Vagina (tissue), 2 donors: ENCODE data around the gene RCSD1. TPM values are rescaled to one million over a fixed set of nuclear protein-coding genes. Genes with fewer than 3 reads are reported as not detected.
"Not testable (repeated sequence)": the region's sequence is repeated elsewhere in the genome, so short reads cannot be mapped to it uniquely, and the experiment has no call there.

Experiments used
- DNase-seq, 2 donors: peaks; one replicate each; pipeline ENCODE4 v3.0.0-alpha.2; 2017; ENCODE audit errors: extremely low spot score in 2 of 2
- H3K27ac ChIP-seq: fragments of 200-600 bp; sonication (generic); one replicate; pipeline ENCODE4 v1.5.1; 2019
- H3K27me3 ChIP-seq: fragments of 200-600 bp; sonication (generic); one replicate; pipeline ENCODE4 v1.5.1; 2019
- H3K36me3 ChIP-seq, 2 donors: fragments of 200-600 bp; sonication (generic); one replicate each; pipeline ENCODE4 v1.5.1; 2017 to 2019
- H3K4me1 ChIP-seq: fragments of 200-600 bp; sonication (generic); one replicate; pipeline ENCODE4 v1.5.1; 2019
- H3K4me3 ChIP-seq, 2 donors: fragments of 200-600 bp; sonication (generic); 1 replicate in 1 of 2; 2 replicates in 1 of 2; pipeline ENCODE4 v1.5.1; 2016 to 2019
- H3K9me3 ChIP-seq: fragments of 200-600 bp; sonication (generic); one replicate; pipeline ENCODE4 v1.5.1; 2019
- POLR2A ChIP-seq, 2 donors: fragments of 450-650 bp; IDR thresholded peaks; one replicate each; pipeline ENCODE4 v1.6.1; 2017; ENCODE audit warnings: antibody characterized with exemption in 2 of 2, mild to moderate bottlenecking in 2 of 2, moderate library complexity in 2 of 2
- POLR2AphosphoS5 ChIP-seq, 2 donors: sonication (generic); formaldehyde crosslinking; IDR thresholded peaks; one replicate each; pipeline ENCODE4 v1.9.0; 2017; ENCODE audit warnings: antibody characterized with exemption in 2 of 2, mild to moderate bottlenecking in 2 of 2, low read depth in 1 of 2; ENCODE audit not compliant: insufficient read depth in 1 of 2
- intact Hi-C: fragments of 100-400 bp; cut with DNase I; formaldehyde crosslinking; loops from one replicate; pipeline ENCODE4 v1.15.1; 2023
- total RNA-seq: library from RNA; depleted of rRNA; stranded (reverse); fragments of >200 nt; gene quantifications from one replicate; pipeline ENCODE4 v1.2.3, GENCODE V29; 2016
- TF ChIP-seq, protein P1 (sequence below), 3 experiments: fragments of 450-650 bp in 2 of 3; fragments of 200-600 bp in 1 of 3; sonication (generic) in 1 of 3; IDR thresholded peaks; one replicate each; pipeline ENCODE4 v1.5.1; 2017 to 2019; ENCODE audit warnings: antibody characterized with exemption in 3 of 3, mild to moderate bottlenecking in 2 of 3, moderate library complexity in 2 of 3

RCSD1 gene
- total RNA-seq, 1 donor from 2014 or later: 11.5 TPM

DNA sequence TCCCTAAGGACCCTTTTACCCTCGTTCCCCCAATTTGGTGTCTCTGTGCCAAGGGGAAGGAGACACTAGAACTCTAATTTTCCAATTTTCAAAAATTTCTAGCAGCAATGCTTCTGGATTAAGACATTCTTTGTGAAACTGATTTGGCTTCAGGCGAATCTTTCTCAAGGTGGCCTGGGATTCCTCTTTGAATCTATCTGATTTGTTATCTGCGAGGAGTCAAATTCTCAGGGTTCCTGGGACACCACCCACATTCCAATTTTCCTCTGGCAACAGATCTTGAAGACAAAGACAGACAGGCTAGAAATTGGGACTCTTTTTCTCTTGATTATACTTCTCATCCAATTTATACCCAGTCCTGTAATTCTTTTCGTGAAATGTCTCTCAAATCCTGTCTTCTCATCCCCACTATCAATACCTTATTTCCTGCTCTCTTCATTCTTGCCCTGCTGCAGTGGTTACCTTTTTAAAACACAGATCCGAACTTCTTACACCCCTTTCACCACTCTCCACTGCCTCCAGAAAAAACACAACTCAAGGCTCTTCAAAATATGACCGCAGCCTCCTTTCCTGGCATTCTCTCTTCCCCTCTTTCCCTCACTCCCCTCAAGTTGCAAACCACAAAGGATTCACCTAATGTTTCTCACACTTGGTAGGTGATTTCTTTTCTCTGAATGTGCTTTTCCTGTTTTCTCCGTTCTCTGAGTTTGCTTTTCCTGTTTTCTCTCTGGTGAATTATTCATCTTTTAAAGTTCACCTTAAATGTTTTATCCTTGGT is 89.1 kb downstream of the RCSD1 start:
- Histone ChIP-seq H3K27me3 (no peaks in the 10 kb centered on the region), H3K9me3 (no peaks in the 10 kb centered on the region), H3K4me1 (peaks cover 33% of the 10 kb centered on the region), H3K27ac (no peak overlapping the region), H3K36me3 (no peaks in the 10 kb centered on the region), H3K4me3 (no peak overlapping the region)
- intact Hi-C loops: no loop called here
- no peak for DNase-seq
- TF ChIP-seq POLR2A (IDR thresholded peaks at IDR 0.05): no peak
- TF ChIP-seq POLR2AphosphoS5 (IDR thresholded peaks at IDR 0.05; ENCODE audit: insufficient read depth in 1 of 2, low read depth in 1 of 2): no peak
- TF ChIP-seq, protein P1, sequence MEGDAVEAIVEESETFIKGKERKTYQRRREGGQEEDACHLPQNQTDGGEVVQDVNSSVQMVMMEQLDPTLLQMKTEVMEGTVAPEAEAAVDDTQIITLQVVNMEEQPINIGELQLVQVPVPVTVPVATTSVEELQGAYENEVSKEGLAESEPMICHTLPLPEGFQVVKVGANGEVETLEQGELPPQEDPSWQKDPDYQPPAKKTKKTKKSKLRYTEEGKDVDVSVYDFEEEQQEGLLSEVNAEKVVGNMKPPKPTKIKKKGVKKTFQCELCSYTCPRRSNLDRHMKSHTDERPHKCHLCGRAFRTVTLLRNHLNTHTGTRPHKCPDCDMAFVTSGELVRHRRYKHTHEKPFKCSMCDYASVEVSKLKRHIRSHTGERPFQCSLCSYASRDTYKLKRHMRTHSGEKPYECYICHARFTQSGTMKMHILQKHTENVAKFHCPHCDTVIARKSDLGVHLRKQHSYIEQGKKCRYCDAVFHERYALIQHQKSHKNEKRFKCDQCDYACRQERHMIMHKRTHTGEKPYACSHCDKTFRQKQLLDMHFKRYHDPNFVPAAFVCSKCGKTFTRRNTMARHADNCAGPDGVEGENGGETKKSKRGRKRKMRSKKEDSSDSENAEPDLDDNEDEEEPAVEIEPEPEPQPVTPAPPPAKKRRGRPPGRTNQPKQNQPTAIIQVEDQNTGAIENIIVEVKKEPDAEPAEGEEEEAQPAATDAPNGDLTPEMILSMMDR (IDR thresholded peaks at IDR 0.05): no peak

DNA sequence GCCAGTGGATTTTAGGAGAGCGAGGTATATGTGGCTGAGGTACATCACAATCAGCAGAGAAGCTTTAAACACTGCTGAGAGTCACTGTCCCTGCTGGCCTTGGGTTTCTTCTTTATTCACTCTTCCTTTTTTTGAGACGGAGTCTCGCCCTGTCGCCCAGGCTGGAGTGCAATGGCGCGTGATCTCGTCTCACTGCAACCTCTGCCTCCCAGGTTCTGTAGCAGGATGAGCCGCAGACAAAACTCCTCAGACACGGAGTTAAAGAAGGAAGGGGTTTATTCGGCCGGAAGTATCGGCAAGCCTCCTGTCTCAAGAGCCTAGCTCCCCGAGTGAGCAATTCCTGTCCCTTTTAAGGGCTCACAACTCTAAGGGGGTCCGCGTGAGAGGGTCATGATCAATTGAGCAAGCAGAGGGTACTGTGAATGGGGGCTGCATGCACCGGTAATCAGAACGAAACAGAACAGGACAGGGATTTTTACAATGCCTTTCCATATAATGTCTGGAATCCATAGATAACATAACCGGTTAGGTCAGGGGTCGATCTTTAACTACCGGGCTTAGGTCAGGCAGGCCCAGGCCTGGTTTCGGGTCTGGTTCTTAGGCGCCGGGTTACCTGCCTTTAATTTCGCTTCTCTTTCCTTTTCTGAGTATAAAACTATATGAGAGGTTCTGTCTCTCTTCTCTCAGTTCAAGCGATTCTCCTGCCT is 89.8 kb downstream of the RCSD1 start:
- H3K27ac ChIP-seq, H3K36me3 ChIP-seq, H3K9me3 ChIP-seq, DNase-seq, intact Hi-C loops, H3K4me3 ChIP-seq, H3K27me3 ChIP-seq: not testable (repeated sequence)
- H3K4me1 ChIP-seq: peaks cover 39% of the 10 kb centered on the region

DNA sequence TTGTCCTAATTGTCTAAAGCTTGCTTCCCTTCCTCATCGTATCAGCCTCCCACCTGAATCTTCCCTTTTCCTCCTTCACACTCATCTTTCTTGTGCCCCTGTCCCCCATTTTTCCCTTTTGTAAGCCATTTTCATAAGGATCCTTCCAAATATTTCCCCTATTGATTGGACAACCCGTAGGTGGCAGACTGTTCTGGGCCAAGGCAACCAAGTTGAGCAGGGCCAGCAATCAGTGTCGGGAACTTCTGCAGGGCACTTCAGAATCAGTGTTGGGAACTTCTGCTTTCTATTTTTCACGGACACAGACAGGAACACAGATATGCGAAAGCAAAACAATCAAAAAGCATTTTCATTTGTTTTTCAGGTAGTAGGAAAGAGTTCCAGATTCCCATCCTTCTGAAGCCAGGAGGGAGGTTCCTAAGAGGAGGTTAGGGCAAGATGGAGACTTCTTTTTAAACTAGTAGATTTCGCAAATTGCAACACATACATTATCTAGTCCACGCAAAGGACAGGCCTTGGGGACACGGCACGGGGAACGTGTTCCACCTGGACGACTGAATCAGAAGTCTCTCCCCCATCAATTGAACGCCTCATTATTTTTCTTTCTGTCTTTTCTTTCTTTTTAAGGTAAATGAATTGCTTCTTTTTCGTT is 91.1 kb downstream of the RCSD1 start:
- peak overlapping the region; percentile 91 for H3K27ac ChIP-seq
- peak overlapping the region; percentile 81 to 92 for H3K4me3 ChIP-seq
- no peak for DNase-seq
- intact Hi-C loops: no loop called here
- no peaks in the 10 kb centered on the region for H3K9me3 ChIP-seq
- H3K4me1 ChIP-seq: peaks cover 44% of the 10 kb centered on the region
- no peaks in the 10 kb centered on the region for H3K27me3 ChIP-seq
- no peaks in the 10 kb centered on the region for H3K36me3 ChIP-seq
- TF ChIP-seq, protein P1 (IDR thresholded peaks at IDR 0.05): no peak
- TF ChIP-seq POLR2AphosphoS5 (IDR thresholded peaks at IDR 0.05; ENCODE audit: insufficient read depth in 1 of 2, low read depth in 1 of 2) (no peak), POLR2A (IDR thresholded peaks at IDR 0.05) (no peak)

DNA sequence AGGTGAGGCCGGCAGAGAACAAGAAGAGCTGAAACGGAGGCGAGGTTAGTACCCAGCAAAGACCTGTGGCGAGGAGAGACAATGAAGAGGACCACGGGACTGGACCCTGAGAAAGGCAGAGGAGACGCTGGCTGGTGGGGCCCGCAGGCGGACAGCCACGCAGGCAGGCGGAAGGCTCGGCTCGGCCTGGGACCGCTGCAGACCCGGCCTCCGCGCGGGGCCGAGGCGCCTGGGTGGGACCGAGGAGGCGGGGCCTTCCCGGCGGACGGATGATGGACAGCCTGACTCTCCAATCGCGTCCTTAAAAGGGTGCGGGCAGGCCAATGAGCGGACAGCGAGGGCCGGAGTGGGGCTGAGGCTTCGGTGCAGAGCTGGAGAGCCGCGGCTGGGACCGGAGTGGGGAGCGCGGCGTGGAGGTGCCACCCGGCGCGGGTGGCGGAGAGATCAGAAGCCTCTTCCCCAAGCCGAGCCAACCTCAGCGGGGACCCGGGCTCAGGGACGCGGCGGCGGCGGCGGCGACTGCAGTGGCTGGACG is 91.7 kb downstream of the RCSD1 start, which contains the start of gene MPZL1:
MPZL1 (plus strand) TSS at position 366 of the 535 bp plus-strand sequence. CDS start 170 bp downstream, outside the sequence.
- H3K4me1 ChIP-seq: peaks cover 42% of the 10 kb centered on the region
- DNase-seq: peak in 1 of 2 donors; percentile 97

More for the DNA sequence above, 91.7 kb downstream of the RCSD1 start, which contains the start of gene MPZL1:
- intact Hi-C loops: loop anchor here (2.0 kb wide), 1 partner anchor 75 kb away; no protein-coding TSS in a partner anchor
- H3K27me3 ChIP-seq: no peaks in the 10 kb centered on the region
- H3K9me3 ChIP-seq: no peaks in the 10 kb centered on the region
- H3K27ac ChIP-seq: peak within 1 kb of the TSS; percentile 91
- H3K4me3 ChIP-seq: peak within 1 kb of the TSS; percentile 81 to 92
- TF ChIP-seq, protein P1 (IDR thresholded peaks at IDR 0.05): no peak
- peak; percentile 66 to 93 for TF ChIP-seq POLR2AphosphoS5 (IDR thresholded peaks at IDR 0.05; ENCODE audit: insufficient read depth in 1 of 2, low read depth in 1 of 2)
- peak in 1 of 2 donors; percentile 91 for TF ChIP-seq POLR2A (IDR thresholded peaks at IDR 0.05)
- no peaks in the 10 kb centered on the region for H3K36me3 ChIP-seq
